Karpas-422 (cell line): ENCODE data around the gene LRRK1. TPM values are rescaled to one million over a fixed set of nuclear protein-coding genes. Genes with fewer than 3 reads are reported as not detected.

ENCODE experiments used
- DNase-seq: peaks from one replicate; pipeline ENCODE4 v3.0.0-alpha.2; 2015
- H2AFZ ChIP-seq: fragments of 200-600 bp; sonication (generic); 2 replicates; pipeline ENCODE4 v1.6.1; 2014; ENCODE audit warnings: antibody characterized with exemption, low read length, mixed read lengths
- H3K27ac ChIP-seq: fragments of 200-600 bp; sonication (generic); 2 replicates; pipeline ENCODE4 v1.5.1; 2014; ENCODE audit warnings: mild to moderate bottlenecking, low read length, moderate library complexity
- H3K27me3 ChIP-seq: fragments of 200-600 bp; sonication (generic); 2 replicates; pipeline ENCODE4 v1.6.1; 2014; ENCODE audit warnings: low read length, mixed read lengths
- H3K36me3 ChIP-seq: fragments of 200-600 bp; sonication (generic); 2 replicates; pipeline ENCODE4 v1.6.1; 2014; ENCODE audit warnings: low read length, mixed read lengths; ENCODE audit not compliant: insufficient read depth
- H3K4me1 ChIP-seq: fragments of 200-600 bp; sonication (generic); 2 replicates; pipeline ENCODE4 v1.6.1; 2014; ENCODE audit warnings: mild to moderate bottlenecking, low read length, mixed read lengths
- H3K4me2 ChIP-seq: fragments of 200-600 bp; sonication (generic); 2 replicates; pipeline ENCODE4 v1.6.1; 2014; ENCODE audit warnings: low read length, low read depth, mild to moderate bottlenecking; ENCODE audit not compliant: poor library complexity, severe bottlenecking
- H3K4me3 ChIP-seq: fragments of 200-600 bp; sonication (generic); 2 replicates; pipeline ENCODE4 v1.5.1; 2014; ENCODE audit warnings: mild to moderate bottlenecking, antibody characterized with exemption, low read length, mixed read lengths
- H3K79me2 ChIP-seq: fragments of 200-600 bp; sonication (generic); 2 replicates; pipeline ENCODE4 v1.6.1; 2014; ENCODE audit warnings: mild to moderate bottlenecking, low read length, mixed read lengths
- H3K9ac ChIP-seq: fragments of 200-600 bp; sonication (generic); 2 replicates; pipeline ENCODE4 v1.6.0; 2014; ENCODE audit warnings: low read length
- H3K9me2 ChIP-seq: fragments of 200-600 bp; sonication (generic), shearing (Covaris generic); replicated peaks from 2 replicates; pipeline ENCODE4 v1.6.0; 2014; ENCODE audit warnings: mild to moderate bottlenecking, low read length, moderate library complexity; ENCODE audit not compliant: insufficient read depth
- H3K9me3 ChIP-seq: fragments of 300-700, 200-600 bp; sonication (generic); 2 replicates; pipeline ENCODE4 v1.6.1; 2014; ENCODE audit warnings: low read length, mixed read lengths
- H4K20me1 ChIP-seq: fragments of 200-600 bp; sonication (generic); 2 replicates; pipeline ENCODE4 v1.6.1; 2014; ENCODE audit warnings: mild to moderate bottlenecking, antibody characterized with exemption, low read length, low read depth; ENCODE audit not compliant: insufficient read depth
- total RNA-seq: library from RNA; depleted of rRNA; stranded (reverse); fragments of >200 nt; shearing (Covaris generic); gene quantifications from 2 replicates; pipeline ENCODE4 v1.2.3, GENCODE V29; 2014; ENCODE audit warnings: low replicate concordance

Gene LRRK1
- total RNA-seq, 1 experiment from 2014 or later = 46.6 TPM

DNA sequence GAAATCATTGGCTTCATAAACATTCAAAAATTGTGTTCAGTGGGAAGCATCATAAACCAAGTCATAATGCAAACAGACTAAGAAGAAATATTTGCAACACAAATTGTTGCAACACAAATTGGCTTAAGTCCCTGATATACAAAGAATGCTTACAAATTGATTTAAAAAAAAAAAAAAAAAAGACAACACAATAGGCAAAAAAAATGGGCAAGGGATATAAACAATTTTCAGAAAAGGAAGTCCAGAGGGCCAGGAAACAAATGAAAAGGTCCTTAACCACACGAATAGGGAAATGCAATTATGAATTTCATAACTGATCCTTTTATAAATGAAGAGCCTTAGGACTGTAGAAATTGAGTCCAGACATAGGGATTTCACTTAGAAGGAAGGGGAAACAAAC, 98.9 kb downstream of the LRRK1 start:
- no peak for DNase-seq

DNA sequence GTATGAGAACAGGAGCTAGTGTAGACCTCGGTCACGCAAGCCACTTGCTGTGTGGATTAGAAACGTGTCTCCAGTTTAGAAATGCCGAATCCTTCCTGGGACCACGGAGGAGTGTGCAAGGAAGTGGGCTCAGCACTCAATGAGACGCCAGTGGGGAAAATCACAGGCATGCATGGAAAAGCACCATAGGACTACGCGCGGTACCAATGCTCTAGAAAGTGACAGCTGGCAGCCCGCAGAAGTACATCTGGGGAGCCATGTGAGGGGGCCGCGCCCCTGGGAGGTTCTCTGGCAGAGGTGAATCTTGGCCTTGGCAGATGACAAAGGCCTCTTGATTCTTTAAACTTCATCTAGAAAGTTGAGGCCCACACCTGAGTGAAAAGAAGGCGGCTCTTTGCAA, 99.3 kb downstream of the LRRK1 start:
- DNase-seq = no peak
- Histone ChIP-seq H2AFZ (no peak overlapping the region), H3K9me2 (no peaks in the 10 kb centered on the region), H3K27me3 (no peaks in the 10 kb centered on the region), H3K9me3 (no peaks in the 10 kb centered on the region), H3K79me2 (no peaks in the 10 kb centered on the region; the same call in 1 of the 2 replicates), H3K36me3 (peaks cover 91% of the 10 kb centered on the region), H3K9ac (no peak overlapping the region), H3K27ac (no peak overlapping the region), H3K4me1 (no peaks in the 10 kb centered on the region), H3K4me3 (no peak overlapping the region), H4K20me1 (peaks cover 4% of the 10 kb centered on the region; the same call in 1 of the 2 replicates), H3K4me2 (no peak overlapping the region)

More for the DNA sequence above, 98.9 kb downstream of the LRRK1 start:
- no peaks in the 10 kb centered on the region; the same call in 1 of the 2 replicates for H3K79me2 ChIP-seq
- no peak overlapping the region for H3K27ac ChIP-seq
- no peaks in the 10 kb centered on the region for H3K27me3 ChIP-seq
- no peak overlapping the region for H2AFZ ChIP-seq
- peaks cover 87% of the 10 kb centered on the region for H3K36me3 ChIP-seq
- no peak overlapping the region for H3K9ac ChIP-seq
- no peaks in the 10 kb centered on the region for H3K9me2 ChIP-seq
- no peak overlapping the region for H3K4me3 ChIP-seq
- peaks cover 4% of the 10 kb centered on the region; the same call in 1 of the 2 replicates for H4K20me1 ChIP-seq
- H3K9me3 ChIP-seq = no peaks in the 10 kb centered on the region
- H3K4me1 ChIP-seq = no peaks in the 10 kb centered on the region
- no peak overlapping the region for H3K4me2 ChIP-seq

DNA sequence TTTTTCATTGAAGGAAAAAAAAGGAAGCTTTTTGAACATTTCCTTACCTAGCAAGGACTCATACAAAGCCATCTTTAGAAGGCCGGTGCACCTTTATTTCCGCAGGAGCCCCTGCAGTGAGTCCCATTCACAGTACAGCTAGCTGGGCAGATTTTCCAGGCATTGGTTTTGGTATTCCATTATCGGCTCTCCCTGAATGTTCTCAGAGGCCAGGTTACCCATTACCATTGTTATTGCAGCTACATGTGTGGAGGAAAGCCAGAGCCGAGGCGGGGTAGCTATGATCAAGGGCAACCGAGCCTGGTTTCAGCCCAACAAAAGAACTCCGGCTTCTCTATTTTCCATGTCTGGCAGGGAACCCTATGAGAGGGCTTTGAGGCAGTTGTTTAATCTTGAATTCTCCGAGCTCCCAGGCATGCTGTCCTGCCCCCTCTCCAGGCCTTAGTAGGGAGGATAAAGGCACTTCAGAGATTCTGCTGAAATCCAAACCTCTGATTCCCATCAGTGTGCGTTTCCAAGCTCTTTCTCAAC, 100.3 kb downstream of the LRRK1 start:
- H3K79me2 ChIP-seq = no peaks in the 10 kb centered on the region; the same call in 1 of the 2 replicates
- DNase-seq = no peak
- H3K27me3 ChIP-seq = no peaks in the 10 kb centered on the region
- no peaks in the 10 kb centered on the region for H3K4me1 ChIP-seq
- no peak overlapping the region for H3K4me3 ChIP-seq
- peaks cover 4% of the 10 kb centered on the region; the same call in 1 of the 2 replicates for H4K20me1 ChIP-seq
- peaks cover 95% of the 10 kb centered on the region for H3K36me3 ChIP-seq
- H3K9me3 ChIP-seq = no peaks in the 10 kb centered on the region
- H3K27ac ChIP-seq = no peak overlapping the region
- H2AFZ ChIP-seq = no peak overlapping the region
- no peak overlapping the region for H3K9ac ChIP-seq
- no peak overlapping the region for H3K4me2 ChIP-seq
- H3K9me2 ChIP-seq = no peaks in the 10 kb centered on the region

DNA sequence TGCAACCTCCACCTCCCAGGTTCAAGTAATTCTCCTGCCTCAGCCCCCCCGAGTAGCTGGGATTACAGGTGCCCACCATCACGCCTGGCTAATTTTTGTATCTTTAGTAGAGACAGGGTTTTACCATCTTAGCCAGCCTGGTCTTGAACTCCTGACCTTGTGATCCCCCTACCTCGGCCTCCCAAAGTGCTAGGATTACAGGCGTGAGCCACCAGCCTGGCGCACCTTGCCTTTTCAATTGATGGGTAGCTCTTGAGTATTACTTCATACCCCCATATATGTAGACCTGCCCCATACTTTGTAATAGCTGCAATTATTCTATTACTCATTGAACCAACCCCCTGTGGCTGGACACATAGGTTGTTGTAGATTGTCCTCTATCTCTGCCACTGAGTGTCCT, 101.3 kb downstream of the LRRK1 start:
- Histone ChIP-seq H3K9ac (no peak overlapping the region), H3K4me2 (no peak overlapping the region), H3K27me3 (no peaks in the 10 kb centered on the region), H3K79me2 (no peaks in the 10 kb centered on the region; the same call in 1 of the 2 replicates), H2AFZ (no peak overlapping the region), H3K9me2 (no peaks in the 10 kb centered on the region), H3K27ac (no peak overlapping the region), H3K4me3 (no peak overlapping the region), H3K9me3 (no peaks in the 10 kb centered on the region), H3K36me3 (peaks cover 95% of the 10 kb centered on the region), H3K4me1 (no peaks in the 10 kb centered on the region), H4K20me1 (0 out of 2 replicates have a peak, but pooled peaks cover 1% of the 10 kb centered on the region)
- DNase-seq = no peak

DNA sequence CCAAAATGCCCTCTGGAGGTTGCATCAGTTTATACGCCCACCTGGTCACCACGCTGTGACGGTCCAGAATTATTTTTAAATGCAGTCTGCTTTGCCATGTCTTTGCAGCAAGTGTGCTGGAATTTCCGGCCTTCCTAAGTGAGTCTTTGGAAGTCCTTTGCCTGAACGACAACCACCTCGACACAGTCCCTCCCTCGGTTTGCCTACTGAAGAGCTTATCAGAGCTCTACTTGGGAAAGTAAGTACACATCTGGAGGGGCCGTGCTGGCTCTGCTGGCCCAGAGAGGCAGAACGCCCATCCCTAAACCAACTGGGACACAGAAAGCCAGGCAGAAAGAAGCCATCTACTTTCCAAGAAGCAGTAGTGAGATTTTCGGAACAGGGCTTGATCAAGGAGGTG, 101.8 kb downstream of the LRRK1 start:
- H4K20me1 ChIP-seq = 0 out of 2 replicates have a peak, but pooled peaks cover 4% of the 10 kb centered on the region
- no peak overlapping the region for H2AFZ ChIP-seq
- H3K36me3 ChIP-seq = peaks cover 96% of the 10 kb centered on the region
- no peaks in the 10 kb centered on the region for H3K27me3 ChIP-seq
- H3K9me2 ChIP-seq = no peaks in the 10 kb centered on the region
- H3K79me2 ChIP-seq = no peaks in the 10 kb centered on the region; the same call in 1 of the 2 replicates
- no peak overlapping the region for H3K27ac ChIP-seq
- H3K4me3 ChIP-seq = no peak overlapping the region
- H3K4me2 ChIP-seq = no peak overlapping the region
- no peak overlapping the region for H3K9ac ChIP-seq
- no peaks in the 10 kb centered on the region for H3K4me1 ChIP-seq
- DNase-seq = no peak
- no peaks in the 10 kb centered on the region for H3K9me3 ChIP-seq

DNA sequence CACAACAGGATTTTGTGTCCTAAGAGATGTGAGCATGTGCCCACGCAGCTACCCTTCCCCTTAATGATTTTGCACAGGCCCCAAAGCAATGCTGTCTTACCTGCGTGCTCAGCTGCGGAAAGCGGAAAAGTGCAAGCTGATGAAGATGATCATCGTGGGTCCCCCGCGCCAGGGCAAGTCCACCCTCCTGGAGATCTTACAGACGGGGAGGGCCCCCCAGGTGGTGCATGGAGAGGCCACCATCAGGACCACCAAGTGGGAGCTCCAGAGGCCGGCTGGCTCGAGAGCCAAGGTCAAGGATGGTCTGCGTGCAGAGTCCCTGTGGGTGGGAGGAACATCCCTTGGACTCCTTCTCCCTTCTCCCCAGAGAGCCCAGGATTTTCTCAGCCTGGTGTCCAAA, 103.1 kb downstream of the LRRK1 start:
- H3K79me2 ChIP-seq = no peaks in the 10 kb centered on the region
- peaks cover 96% of the 10 kb centered on the region for H3K36me3 ChIP-seq
- no peak for DNase-seq
- H3K4me3 ChIP-seq = no peak overlapping the region
- H3K9ac ChIP-seq = no peak overlapping the region
- H3K4me1 ChIP-seq = no peaks in the 10 kb centered on the region
- 0 out of 2 replicates have a peak, but pooled peaks cover 4% of the 10 kb centered on the region for H4K20me1 ChIP-seq
- H3K27ac ChIP-seq = no peak overlapping the region
- H3K9me2 ChIP-seq = no peaks in the 10 kb centered on the region
- H3K4me2 ChIP-seq = no peak overlapping the region
- H3K27me3 ChIP-seq = no peaks in the 10 kb centered on the region
- no peaks in the 10 kb centered on the region for H3K9me3 ChIP-seq
- no peak overlapping the region for H2AFZ ChIP-seq

DNA sequence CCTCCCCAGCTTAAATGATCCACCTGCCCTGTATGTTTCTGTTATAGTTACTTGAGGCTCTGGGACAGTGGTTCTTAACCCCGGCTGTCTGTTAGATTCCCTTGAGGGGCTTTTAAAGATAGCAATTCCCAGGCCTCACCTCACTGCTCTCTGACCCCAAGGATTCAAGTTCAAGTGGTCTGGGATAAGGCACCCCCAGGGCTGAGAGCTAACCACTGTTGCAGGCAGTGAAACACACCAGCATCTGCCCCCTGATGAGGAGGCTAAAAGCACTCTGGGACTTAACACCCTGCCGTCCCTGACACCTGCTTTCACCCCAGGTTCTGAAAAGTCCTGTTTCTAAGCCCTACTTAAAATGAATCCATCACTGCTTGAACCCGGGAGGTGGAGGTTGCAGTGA, 103.7 kb downstream of the LRRK1 start:
- Histone ChIP-seq H3K9me3 (no peaks in the 10 kb centered on the region), H3K36me3 (peaks cover 95% of the 10 kb centered on the region), H3K9me2 (no peaks in the 10 kb centered on the region), H3K9ac (no peak overlapping the region), H3K79me2 (no peaks in the 10 kb centered on the region), H4K20me1 (0 out of 2 replicates have a peak, but pooled peaks cover 4% of the 10 kb centered on the region), H3K27ac (no peak overlapping the region), H2AFZ (no peak overlapping the region), H3K4me3 (no peak overlapping the region), H3K27me3 (no peaks in the 10 kb centered on the region), H3K4me2 (no peak overlapping the region), H3K4me1 (no peaks in the 10 kb centered on the region)
- DNase-seq = no peak

DNA sequence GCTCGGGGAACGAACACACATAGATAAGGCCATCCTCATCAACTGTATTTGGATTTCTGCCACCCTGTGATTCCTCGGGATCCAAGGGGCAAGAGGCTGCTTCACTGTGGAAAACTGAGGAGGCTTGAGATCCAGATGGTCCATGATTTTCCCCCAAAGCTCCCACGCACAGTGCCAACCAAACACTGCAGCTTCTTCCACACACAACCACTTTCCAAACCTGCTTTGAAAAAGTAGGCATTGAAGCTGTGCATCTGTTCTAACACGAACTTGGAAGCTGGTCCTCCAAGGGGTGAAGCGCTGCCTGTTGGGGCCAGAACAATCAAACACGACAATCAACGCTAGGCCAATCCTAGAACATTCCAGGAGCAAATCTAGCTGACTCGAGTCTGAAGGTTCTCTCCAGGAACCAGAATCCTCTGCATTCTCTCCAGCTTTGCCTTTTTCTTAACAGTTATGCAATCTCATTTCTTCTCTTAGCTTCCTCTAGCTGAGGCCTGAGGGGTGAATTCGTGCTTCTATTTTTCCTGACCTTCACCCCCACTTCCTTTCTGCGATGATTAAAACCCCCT, 104.4 kb downstream of the LRRK1 start:
- no peak overlapping the region for H3K9ac ChIP-seq
- no peak overlapping the region for H3K4me3 ChIP-seq
- H3K79me2 ChIP-seq = no peaks in the 10 kb centered on the region
- H3K9me3 ChIP-seq = no peaks in the 10 kb centered on the region
- 0 out of 2 replicates have a peak, but pooled peaks cover 4% of the 10 kb centered on the region for H4K20me1 ChIP-seq
- no peak overlapping the region for H2AFZ ChIP-seq
- H3K27ac ChIP-seq = no peak overlapping the region
- no peaks in the 10 kb centered on the region for H3K4me1 ChIP-seq
- no peaks in the 10 kb centered on the region for H3K9me2 ChIP-seq
- no peak overlapping the region for H3K4me2 ChIP-seq
- no peak for DNase-seq
- peaks cover 95% of the 10 kb centered on the region for H3K36me3 ChIP-seq
- no peaks in the 10 kb centered on the region for H3K27me3 ChIP-seq
